GM15510 (cell line): Measurements from ENCODE around the gene NDRG4.

Experiments used
- POLR2A ChIP-seq: IDR thresholded peaks from 3 replicates; pipeline ENCODE4 v1.6.1; 2011; ENCODE audit warnings: borderline replicate concordance; ENCODE audit not compliant: insufficient read length; ENCODE audit errors: extremely low read depth

Gene NDRG4, protein sequence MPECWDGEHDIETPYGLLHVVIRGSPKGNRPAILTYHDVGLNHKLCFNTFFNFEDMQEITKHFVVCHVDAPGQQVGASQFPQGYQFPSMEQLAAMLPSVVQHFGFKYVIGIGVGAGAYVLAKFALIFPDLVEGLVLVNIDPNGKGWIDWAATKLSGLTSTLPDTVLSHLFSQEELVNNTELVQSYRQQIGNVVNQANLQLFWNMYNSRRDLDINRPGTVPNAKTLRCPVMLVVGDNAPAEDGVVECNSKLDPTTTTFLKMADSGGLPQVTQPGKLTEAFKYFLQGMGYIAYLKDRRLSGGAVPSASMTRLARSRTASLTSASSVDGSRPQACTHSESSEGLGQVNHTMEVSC

DNA sequence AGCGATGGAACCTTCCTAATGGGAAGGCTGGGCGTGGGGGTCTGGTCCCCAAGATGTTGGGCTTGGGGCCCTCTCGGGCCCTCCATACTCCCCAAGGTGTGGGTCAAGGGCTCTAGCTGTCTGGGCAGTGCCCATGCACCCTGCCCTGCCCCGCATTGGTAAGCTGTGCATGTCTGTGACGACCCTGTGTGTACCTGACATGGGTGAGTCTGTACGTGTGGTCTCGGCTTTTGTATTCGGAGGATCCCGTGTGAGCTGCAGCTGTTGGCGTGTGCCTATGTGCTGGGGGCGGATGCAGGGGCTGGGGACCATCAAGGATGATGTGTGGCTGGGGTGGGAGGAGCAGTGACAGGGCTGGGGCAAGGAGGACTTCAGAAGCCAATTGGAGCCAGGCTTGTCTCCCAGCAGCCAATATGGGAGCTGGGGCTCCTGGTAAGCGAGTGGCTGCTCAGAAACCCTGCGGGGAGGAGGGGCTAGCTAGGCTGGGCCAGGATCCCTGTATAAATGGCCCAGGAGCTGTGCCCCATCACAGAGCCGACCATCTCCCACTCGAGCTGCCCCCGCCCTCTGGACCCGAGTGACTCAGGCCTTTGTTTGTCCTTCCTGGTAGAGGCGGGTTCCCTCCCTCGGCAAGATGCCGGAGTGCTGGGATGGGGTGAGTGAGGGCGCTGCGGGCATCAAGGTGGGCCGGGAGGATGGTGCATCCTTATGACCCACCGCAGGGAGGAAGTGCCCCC, at the start of gene NDRG4:
TSS of gene NDRG4 (plus strand) at position 529 of the 737 bp plus-strand sequence. CDS start at position 635, 106 bp downstream.
- no peak for TF ChIP-seq POLR2A

DNA sequence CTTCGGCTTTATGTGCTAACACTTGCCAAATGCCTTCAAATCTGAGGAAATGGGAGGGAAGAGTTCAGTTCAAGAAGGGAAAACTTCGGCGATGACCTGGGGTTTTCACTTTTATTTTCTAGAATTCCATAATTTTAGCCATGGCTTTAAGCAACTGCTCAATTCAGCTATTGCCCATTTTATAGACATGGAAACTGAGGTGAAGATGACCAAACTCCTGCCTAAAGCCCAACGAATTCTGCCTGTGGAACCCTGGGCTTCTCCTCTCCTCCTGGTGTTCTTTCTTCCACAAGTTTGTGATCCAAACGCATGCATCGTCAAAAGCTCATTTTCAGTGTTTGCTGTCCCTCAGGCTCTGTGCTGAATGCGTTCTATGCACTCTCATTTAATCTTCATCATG, 49.4 kb upstream of the NDRG4 start:
- no peak for TF ChIP-seq POLR2A

DNA sequence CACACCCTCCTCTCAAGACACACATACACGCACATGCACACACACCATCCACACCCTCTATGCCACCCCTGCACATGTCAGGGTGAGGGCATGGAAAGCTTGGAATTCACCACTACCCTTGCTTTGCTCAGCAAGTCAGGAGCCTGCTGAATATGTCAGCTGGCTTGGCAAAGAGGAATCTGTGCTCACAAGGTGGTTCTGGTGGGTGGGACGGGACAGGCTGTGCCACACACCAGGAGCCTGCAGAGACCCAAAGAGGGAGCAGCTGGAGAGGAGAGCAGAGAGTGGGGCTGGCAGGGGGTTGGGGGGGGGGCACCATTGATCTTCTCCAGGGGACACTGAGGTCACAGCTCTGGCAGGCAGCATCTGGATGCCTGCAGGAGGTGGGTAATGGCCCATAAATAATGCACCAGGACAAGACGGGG, 48.7 kb upstream of the NDRG4 start:
- no peak for TF ChIP-seq POLR2A

DNA sequence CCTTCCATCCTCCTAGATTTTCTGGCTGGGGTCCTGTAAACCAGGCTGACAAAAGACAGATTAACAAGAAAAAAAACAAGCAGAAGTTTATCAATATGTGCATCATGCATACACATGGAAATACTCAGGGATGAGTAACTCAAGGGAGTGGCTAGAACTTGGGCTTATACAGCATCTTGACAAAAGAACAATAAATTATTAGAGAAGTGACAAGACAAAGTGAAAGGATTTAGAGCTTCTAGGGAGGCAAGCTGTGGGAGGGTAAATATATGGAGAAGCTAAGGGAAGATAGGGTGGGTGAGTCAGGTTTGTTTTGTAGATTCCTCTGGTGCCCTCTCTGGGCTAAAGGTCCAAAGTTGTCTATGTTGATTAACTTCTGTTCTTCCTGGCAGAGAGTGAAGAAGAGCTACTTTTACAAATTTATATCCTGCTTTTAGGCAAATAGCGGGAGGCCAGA, 48.0 kb upstream of the NDRG4 start:
- TF ChIP-seq POLR2A: no peak

DNA sequence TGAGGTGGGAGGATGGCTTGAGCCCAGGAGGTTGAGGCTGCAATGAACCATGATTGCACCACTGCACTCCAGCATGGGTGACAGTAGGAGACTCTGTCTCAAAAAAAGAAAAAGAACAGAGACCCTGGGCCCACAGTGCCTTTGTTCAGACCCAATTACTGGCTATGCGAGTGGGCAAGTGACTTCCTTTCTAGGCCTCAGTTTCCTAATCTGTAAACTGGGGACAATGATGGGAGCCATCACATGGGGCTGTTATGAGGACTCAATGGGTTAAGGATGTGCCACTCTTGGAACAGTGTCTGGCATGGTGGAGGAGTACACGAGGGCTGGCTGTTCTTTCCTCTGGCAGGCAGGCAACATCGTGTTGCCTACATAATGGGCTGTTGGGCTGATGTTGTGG, 47.3 kb upstream of the NDRG4 start:
- no peak for TF ChIP-seq POLR2A

DNA sequence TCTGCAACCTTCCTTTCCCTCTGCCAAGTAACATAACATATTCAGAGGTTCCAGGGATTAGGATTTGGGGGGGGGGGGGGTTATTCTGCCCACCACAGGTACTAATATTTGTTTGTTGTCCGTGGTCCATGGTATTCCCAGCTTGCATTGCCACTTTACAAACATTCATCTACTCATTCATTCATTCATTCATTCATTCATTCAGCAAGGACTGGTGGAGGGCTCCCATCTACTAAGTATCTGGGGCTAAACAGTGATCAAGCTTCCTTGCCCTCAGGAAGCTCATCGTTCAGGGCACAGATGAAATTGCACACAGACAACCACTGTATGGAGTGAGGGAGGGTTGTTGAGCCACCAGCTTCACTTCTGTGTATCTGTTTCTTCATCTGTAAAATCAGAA, 45.8 kb upstream of the NDRG4 start:
- TF ChIP-seq POLR2A: no peak

DNA sequence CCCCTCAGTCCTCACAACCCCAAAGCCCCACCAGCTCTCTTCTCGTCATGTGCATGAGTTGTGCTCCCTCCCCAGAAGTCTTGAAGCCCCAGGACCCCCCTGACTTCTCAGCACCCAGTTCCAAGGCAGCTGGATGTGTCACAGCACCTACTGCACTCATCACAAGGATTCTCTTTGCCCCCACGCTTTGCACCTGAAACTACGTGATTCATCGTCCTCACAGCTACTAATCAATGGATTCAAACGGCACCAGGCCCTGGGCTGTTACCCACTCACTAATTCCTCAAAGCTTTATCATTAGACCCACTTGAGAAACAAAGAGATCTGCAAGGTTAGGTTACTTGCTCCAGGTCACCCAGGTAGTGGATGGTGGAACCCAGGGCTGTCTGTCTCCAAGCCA, 45.1 kb upstream of the NDRG4 start:
- TF ChIP-seq POLR2A: no peak

DNA sequence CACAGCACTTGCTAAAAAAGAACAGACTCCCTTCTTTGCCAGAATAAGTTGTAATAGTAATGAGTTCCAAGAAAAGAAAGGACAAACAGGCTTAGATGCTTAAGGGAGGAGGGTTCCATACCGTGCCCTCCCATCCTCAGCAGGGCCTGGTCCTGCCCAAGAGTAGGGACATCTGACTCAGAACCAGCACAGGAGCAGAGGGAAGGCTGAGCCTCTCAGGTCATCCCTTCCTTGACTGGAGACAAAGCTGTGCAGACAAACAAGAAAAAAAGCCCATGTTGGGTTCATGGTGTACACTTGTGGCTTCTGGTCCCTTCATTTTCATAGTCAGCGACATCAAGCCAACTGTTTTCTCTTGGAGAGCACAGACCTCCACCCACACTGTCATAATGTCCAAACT, 44.2 kb upstream of the NDRG4 start:
- no peak for TF ChIP-seq POLR2A

DNA sequence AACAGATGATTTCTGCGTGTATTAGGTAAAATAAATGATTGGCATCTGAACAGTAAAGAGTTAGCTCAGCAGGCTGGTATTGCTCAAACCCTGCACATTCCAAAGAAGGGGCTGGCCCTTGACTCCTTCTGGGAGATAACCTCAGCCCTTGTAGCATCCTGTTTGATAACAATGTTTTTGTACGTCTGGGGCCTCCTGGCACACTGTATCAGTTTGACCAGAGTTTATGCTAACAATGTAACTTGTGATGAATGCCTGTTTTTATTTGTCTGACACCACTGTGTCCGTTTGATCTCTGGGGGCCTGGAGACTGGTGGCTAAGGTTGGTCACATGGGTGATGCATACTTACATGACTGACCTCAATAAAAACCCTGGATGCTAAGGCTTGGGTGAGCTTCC, 43.8 kb upstream of the NDRG4 start:
- TF ChIP-seq POLR2A: no peak

DNA sequence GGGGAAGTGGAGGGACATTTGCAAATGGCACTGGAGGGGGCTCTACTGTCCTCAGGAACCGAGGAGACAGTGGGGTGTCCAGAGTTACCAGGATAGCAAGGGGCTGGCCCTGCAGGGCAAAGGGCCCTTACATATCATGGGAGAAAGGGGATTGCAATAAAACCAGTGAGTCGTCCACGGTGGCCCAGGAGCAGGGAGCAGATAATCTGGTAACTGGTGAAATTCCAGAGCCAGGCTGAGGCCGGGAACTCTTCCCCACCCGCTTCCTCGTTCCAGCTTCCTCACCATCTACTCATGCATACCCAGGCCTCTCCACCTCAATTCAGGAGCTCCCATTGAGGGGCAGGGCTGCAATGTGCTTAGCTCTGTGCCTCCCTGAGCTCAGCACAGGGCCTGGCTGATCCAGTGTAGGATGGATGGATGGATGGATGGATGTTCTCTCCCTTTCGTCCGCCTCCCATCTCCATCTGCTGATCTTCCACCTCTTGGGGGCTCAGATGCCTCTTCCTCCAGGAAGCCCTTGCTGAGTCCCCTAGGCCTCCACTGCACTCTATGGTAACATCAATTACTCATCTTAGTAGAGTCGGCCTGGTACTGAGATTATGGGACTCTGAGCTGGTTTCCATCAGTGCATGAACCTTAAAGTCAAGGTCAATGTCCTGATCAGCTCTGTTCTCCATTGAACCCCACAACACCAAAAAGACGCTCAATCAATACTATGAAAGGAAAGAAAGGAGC, 41.2 kb upstream of the NDRG4 start:
- TF ChIP-seq POLR2A: no peak

DNA sequence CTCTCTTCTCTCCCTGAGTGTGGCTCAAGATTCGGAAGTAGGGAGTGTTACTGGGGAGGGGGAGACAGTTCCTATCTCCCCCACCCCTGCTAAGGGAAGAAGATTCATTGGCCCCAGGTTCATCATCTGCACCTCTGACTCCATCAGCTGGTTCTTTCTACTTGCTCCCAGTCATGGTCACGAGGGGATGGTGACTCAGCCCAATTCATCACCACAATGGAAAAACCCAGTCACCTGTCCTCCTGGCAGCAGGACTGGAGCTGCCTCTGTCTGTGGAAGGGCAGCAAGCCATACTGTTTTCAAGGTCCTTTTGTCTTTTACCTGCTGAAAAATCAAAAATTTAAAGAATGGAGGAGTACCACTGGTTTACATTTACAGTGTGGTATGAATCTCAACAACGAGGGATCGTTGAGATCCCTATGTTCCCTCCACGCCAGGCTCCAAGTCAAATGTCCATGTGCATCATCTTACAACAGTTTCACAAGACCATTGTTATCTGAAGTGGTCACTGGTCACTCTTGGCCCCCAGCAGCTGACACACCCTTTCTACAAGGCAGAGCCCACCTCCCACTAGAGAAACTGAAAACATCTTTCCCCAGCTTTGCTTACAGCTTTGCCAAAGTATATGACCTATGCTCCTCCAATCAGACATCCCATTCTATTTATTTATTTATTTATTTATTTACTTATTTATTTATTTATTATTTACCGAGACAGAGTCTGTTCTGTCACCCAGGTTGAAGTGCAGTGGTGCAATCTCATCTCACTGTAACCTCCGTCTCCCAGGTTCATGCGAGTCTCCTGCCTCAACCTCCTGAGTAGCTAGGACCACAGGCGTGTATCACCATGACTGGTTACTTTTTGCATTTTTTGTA, 40.4 kb upstream of the NDRG4 start:
- TF ChIP-seq POLR2A: no peak

DNA sequence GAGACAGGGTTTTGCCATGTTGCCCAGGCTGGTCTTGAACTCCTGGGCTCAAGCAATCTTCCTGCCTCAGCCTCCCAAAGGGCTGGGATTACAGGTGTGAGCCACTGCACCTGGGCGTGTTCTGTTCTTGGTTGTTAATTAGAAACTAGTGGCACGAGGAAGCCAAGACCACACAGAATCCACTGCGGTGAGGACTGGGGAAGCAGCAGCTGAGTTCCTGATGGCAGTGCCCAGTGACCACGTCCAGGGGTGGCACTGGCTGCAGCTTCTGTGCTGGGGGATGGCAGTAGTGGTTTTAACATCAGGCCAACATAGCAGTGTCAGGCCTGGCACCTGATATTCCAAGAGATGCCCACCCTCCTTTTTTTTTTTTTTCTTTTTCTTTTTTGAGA, 39.7 kb upstream of the NDRG4 start:
- no peak for TF ChIP-seq POLR2A

DNA sequence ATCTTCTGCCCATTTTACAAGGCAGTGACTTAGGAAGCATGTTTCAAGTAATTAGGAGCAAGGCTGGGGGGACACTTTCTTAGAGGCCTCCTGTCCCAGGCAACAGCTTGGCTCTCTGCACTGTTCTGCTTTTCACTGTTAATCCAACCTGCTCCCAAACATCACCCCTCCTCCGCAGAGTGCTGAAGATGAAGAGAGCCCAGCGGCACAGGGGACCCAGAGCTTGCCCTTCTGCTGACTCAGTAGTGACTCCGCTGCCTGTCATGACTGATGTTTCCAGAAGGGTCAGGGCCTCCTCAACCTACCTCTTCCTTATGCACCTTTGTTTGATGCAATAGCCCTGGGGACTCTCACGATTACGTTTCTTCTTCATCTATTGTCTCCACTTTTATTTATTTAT, 38.9 kb upstream of the NDRG4 start:
- no peak for TF ChIP-seq POLR2A

DNA sequence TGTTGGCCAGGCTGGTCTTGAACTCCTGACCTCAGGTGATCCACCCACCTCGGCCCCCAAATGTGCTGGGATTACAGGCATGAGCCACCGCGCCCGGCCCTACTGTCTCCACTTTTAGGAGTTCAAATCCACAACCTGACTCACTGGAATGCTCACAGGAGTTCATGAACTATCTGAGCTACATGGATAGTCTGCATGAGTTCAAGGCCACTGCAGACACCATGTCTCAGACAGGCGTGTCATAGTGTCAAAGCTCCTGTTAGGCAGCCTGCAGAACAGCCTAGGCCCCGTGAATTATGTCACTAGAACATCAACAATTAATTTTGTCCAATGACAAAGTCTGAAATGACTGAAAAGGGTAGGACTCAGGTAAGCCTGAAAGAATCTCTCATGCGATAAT, 38.3 kb upstream of the NDRG4 start:
- TF ChIP-seq POLR2A: no peak

DNA sequence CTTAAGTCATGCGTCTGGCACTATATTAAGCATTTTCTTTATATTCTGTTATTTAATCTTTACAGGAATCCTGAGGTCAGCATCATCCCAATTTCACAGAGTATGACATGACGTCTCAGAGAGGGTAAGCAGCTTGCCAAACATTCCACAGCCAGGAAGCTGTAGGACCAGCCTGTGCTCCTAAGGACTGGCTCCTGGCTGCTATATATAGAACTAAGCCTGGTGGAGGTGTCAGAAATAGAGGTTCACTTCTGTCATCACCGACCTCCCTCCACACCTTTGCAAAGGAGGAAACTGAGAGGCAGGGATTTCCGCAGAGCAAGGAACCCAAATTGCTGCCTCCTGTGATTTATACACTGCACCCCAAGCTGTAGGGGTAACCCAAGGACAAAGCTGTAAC, 37.9 kb upstream of the NDRG4 start:
- no peak for TF ChIP-seq POLR2A

DNA sequence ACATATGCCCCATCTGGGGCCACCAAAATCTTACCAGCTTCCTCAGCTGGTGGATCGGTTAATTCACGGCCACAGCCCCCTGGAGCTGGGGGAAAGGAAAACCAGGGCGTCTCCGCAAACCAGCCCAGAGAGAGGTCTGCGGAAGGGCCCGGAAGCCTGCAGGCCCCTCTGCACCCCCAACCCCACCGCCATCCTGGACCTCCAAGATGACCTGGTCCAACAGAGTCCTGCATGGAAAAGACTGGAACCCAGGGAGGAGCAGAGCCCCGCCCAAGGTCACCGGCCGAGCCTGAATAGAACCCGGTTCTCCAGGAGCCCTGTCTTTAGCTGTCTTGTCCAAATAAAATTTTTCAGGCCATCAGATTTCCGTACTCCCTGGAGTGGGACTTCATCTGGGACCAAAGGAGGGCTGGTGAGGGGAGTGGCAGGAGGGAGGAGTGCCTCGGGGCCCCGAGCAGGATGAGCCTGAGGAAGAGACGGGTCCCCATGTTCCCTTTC, 37.4 kb upstream of the NDRG4 start:
- no peak for TF ChIP-seq POLR2A
